Islet precursor cell (in vitro differentiated cells): ENCODE results near the gene RAB1B.
"Not testable (repeated sequence)": the region's sequence is repeated elsewhere in the genome, so short reads cannot be mapped to it uniquely, and the experiment has no call there.

ENCODE experiments used
- DNase-seq: peaks from one replicate; pipeline ENCODE4 v3.0.0-alpha.2; 2018

RAB1B gene

DNA sequence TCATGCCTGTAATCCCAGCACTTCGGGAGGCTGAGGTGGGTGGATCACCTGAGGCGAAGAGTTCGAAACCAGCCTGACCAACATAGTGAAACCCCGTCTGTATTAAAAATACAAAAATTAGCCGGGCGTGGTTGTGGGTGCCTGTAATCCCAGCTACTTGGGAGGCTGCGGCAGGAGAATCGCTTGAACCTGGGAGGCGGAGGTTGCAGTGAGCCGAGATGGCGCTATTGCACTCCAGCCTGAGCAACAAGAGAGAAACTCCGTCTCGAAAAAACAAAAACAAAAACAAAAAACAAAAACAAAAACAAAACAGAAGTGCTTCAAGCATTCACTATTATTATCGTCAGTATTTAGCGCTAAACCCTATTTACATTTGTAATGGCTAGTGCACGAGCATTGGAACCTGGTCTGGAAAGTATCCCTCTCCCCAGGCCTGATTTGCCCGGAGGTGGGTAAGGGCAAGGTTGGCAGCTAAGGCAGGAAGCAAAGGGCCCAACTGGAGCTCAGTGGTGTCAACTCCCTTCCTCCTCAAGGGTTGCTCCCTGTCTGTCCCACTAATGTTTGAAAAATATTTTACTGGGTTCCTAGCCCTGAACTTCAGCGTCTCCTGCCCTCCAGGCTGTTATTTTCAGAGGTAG lies 42.5 kb downstream of the RAB1B start:
- DNase-seq: not testable (repeated sequence)

DNA sequence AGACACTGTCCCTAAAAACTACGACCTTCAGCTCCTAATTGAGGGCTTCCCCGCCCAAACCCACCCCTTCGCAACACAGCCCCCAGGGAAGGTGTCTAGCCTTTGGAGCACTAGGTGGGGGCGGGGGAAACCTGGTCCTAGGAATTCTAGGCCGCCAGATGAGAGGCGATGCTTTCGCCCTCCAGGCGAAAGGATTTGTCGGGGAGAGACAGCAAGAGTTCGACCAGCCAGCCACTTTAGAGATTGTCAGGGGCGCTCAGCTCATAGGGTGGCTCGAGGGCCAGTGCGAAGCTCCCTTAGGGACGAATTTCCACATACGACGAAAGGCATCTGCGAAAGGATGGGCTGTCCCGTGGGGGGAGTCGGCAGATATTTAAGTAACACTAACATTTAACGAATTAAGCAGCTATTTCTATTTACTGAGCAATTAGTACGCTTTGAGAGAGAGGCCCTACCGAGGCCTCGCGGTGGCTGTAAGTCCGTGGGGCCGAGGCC lies 43.1 kb downstream of the RAB1B start:
- peak; percentile 87 for DNase-seq

DNA sequence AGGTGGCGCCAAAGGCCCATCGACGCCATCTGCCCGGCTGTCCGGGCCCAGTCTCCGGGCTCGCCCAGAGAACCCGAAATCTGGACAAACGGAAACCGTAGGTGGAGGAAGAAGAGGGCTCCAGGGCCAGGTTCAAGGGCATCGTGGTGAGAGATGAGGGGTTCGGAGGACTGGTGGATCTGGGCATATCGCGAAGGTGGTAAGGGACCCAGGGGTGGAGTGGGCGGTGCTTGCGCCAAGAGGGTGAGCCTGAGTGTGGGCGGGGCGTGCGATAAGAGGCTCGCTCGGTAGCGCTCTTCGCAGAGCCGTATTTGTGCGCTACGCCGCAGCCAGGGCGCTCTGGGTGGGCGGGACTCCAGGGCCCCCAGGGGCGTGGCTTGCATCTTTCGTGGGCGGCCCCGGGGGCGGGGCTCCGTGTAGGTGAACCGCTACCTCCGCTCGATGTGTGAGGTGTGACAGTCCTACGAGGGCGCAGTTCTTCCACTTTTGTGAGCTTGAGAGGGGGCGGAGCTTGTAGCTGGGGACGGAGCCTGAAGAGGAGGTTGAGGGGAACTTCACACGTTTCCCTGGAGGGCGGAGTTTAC lies 43.6 kb downstream of the RAB1B start:
- DNase-seq: peak; percentile 95

DNA sequence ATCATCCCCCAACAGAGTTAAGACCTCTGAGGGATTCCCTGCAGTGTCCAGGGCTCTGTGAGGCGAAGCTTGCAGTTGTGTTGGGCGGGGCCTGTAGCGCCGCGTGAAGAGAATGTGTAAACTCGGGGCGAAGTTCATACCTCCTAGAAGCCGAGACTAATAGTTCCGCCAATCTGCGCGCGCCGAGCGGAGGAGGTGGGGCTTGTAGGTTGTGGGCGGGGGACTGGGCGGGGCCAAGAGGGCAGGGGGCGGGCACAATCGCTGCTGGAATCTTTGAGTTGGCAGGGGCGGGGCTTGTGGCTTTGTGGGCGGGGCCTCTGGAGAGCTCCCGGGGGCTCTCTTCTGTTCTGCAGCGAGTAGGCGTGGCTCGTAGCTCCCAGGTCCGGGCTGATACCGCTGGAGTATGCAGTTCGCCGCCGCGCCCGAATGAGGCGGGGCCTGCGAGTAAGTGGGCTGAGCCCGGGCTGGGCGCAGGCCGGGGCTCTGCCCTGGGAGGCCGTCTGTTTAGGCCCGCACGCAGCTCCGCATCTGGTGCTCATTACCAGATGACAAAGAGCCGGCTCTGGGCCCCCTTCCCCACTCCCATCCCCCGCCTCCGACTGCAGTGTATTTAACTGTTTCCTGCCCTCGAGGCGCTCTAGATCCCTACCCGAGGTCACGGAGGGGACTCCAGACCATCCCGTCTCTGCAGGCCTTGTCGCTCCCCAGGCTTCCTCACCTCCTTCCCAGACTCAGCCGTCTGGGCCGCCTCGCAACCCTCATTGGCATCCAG lies 44.3 kb downstream of the RAB1B start:
- peak; percentile 100 for DNase-seq

DNA sequence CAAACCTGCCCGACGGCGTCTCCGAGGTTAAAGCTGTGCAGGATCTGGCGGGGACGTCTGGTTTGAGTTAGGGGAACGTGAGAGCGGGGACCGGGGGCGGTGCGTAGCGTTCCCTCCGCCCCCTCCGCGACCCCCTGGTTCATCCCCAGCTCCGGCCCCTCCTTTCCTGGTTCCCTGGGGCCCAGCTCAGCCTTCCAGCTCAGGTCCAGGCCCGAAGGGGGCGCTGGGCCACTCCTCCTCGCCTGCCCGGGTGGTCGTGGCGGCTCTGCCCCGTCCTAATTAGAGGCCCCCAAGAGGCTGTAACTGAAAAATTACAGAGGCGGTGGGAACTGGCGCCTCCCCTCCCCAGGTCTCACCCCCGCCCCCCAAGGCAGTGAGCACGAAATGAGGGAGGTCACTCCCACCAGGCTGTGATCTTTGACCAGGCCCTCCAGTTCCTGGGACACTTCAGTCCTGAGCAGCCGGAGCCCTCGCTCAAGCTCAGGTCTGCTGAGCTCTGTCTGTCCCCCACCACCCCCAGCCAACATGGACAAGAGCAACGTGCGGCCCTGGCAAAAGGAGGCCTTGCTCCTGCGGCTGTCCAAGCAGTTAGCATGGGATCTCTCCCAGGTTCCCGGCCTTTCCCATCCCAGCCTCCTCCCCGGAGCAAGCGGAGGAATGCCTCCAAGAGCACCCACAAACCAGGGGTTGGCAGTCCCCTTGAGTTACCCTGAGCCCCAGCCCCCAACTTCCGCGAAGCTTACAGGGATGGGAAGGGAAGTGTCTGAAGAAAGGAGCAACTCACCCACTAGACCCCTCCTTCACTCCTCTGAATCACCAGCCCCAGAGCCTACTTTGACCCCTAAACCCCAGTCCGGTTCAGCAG lies 45.1 kb downstream of the RAB1B start:
- peak; percentile 71 for DNase-seq

DNA sequence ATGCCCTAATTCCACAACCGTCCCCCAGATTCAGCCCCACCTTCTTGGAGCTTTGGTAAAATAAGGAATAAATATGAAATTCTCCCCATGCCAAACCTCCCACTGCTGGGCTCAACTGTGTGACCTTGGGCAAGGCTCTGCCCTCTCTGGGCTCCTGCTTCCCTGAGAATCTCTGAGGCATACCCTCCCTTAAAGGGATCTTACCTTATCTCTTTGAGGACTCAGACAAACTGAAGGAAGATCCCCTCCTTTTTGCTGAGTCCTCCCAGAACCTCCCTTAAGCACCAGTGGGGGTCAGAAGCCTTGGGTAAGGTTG lies 45.7 kb downstream of the RAB1B start:
- DNase-seq: no peak

DNA sequence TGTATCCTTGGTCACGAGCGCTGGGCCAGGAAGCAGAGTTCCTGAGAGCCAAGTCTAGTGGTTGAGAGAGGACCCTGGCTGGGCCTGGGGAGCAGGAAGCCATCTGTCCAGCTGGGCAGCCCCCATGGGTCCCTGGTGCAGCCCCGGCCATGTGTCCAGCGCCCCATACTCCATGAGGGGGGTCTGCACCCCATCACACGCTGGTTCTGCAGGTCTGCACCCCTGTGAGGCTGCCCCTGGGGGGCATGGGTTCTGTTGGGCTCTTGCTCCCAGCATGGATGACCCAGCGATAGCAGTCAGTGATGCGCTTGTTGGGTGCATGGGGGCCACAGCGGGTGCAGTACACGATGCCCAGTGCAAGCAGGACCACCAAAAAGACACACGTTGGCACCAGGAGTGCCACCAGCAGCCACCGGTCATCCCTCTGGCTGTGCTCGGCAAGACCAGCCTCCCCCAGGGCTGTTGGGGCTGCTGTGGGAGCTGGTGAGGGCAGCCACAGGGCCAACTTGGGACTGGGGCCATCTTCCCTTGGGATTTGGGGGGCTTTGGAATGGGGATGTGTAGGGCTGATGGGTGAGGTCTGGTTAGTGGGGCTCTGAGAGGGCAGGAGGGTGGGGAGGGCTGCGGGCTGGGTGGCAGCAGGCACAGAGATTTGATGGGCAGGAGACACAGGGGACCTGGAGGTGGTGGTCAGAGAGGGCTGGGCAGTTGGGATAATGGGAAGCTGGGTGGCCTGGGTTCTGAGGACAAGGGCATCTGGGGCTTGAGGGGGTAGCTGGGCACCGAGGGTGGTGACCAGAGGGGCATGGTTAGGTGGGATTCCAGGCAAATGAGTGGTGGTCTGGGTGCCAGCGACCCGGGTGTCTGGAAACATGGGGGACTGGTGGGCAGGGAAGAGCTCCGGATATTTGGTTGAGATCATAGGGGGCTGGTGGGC lies 46.4 kb downstream of the RAB1B start:
- no peak for DNase-seq

DNA sequence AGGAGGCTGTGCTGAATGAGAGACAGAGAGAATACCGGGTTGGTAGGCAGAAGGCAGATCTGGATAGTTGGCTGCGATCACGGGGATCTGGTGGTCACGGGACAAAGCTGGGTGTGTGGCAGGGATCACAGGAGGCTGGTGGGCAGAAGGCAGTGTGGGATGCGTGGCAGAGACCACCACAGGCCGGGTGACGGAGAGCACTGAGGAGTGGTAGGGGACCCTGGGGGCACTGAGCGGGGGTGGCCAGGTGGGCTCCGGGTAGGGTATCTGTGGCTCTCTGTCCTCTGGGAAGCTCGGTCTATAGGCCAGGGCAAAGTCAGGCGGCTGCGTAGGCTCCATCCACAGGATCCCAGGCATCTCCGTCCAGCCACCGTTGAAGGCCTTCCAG lies 47.1 kb downstream of the RAB1B start:
- DNase-seq: no peak

DNA sequence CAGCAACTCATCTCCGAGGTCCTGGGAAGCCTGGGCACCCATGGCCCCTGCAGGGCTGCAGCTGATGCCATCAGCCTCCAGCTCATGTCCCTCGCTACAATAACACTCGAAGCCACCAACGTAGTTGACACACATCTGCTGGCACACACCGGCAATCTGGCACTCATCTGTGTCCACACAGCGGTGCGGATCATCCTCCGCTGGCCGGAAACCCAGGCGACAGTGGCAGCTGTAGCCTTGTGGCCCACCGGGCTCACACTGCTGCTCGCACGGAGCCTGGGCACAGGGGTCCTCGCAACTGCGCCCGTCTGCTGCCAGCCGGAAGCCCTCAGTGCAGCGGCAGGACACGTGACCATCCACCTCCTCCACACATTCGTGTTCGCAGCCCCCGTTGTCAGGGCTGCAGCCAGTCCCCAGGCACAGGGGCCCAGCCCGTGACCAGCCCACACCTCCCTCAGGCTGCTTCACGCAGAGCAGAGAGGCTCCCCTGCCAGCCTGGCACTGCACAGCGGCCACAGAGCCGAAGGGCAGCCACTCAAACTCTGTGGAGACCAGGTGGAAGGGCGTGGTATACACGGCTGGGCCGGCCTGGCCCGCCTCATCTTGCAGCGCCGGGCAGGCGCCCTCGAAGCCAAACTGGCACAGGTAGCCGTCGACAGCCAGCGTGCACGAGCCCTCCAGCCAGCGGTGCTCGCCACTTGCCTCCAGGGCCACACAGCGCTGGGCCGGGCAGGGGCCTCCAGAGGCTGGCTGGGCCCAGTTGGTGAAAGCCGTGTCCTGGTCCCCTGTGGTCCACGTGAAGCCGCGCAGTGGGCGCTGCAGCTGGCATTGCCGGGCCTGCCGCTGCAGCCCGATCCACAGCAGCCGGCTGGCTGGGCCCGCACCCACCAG lies 47.7 kb downstream of the RAB1B start:
- no peak for DNase-seq

DNA sequence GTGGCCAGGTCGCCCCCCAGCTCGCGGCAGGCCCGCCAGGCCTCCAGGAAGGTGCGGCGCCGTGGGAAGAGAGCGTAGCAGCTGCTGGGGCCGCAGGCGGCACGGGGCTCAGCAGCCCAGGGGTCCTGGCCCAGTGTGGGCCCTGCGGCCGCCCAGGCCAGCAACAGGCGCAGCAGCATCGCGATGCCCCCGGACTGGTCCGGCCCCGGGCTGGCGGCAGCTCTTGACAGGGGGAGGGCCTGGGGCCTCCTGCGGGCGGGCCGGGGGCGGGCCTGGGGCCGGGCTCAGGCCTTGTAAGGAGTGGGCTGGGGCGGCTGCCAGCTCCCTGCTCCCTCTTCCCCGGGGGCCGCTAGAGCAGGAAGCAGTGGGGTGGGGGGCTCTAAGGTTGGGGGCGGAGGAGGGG lies 48.4 kb downstream of the RAB1B start, which contains the start of gene CD248:
TSS of gene CD248 (minus strand) at position 196 of the 403 bp plus-strand sequence. CDS start at position 179, 17 bp downstream.
- peak; percentile 88 for DNase-seq

DNA sequence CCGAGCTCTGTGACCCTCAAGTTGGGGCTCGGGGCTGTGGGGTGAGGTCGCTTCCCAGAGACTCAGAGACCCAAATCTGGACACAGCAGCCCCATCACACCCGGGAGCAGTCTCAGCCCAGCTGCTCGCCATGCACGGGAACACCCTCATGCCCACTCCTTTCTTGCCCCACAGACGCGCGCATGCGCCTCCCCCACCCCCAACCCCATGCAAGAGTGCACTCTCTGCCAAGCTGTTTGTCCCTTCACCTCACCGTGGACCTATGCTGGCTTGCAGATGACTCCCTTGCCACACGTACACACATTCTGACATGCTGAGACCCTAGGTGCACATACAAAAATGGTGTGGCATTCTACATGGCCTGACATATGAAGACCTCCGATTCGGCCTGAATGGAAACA lies 48.9 kb downstream of the RAB1B start:
- no peak for DNase-seq

DNA sequence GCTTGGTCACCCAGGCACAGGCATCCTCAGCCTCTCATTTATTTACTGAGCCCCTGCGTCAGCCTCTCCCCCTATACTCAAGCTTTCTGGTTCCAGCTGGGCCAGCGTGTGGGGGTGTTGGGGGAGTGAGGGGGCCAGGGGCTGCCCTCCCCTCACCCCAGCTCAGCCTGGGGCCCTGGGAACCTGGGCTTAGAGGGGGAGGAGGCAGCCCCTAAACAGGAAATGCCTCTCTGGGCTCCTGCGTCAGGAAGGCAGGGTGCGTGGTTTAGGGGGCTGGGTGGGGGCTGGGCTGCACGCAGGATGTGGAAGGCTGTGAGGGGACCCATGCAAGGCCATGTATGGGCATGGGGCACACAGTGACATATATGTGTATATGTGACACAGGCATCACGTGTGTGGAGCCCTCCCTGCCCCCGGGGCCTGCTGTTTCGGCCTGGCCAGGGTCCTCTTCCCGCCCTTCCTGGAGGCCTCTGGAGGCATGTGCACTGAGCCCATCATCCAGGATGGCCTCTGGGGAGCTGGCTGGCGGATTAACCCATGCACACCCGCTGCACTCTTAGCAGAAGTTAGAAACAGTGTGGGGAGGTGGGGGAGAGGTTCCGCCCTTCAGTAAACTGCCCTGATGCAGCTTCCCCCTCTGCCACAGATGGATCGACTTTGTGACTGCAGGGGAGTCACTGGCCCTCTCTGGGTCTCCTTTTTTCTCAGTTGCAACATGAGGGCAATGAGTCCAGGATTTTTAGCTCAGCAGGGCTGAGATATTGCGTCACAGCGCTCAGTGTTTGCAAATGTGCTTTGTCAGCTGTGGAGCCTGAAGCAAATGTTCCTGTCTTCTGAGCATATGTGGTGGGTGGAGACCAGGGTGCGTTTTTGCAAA lies 49.5 kb downstream of the RAB1B start:
- DNase-seq: peak; percentile 71

DNA sequence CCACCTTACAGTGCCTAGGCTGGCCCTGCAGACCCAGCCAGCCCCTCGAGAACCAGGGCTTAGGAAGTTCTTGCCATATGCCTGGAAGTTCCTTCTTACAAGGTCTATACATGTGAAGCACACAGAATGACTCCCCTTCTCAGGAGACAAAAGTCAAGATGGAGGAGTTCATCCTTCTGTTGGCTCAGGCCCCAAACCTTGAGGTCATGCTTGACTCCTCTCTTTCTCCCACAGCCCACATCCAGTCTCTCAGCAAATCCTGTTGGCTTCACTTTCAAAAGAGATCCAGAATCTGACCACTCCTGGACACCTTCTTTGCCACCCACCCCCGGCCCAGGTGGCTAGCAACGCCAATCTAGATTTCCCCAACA lies 50.1 kb downstream of the RAB1B start:
- DNase-seq: no peak

DNA sequence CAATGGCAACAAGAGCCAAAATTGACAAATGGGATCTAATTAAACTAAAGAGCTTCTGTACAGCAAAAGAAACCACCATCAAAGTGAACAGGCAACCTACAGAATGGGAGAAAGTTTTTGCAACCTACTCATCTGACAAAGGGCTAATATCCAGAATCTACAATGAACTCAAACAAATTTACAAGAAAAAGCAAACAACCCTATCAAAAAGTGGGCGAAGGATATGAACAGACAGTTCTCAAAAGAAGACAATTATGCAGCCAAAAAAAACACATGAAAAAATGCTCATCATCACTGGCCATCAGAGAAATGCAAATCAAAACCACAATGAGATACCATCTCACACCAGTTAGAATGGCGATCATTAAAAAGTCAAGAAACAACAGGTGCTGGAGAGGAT lies 51.9 kb downstream of the RAB1B start:
- not testable (repeated sequence) for DNase-seq

DNA sequence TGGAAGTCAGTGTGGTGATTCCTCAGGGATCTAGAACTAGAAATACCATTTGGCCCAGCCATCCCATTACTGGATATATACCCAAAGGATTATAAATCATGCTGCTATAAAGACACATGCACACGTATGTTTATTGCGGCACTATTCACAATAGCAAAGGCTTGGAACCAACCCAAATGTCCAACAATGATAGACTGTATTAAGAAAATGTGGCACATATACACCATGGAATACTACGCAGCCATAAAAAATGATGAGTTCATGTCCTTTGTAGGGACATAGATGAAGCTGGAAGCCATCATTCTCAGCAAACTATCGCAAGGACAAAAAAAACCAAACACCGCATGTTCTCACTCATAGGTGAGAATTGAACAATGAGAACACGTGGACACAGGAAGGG lies 52.3 kb downstream of the RAB1B start:
- DNase-seq: not testable (repeated sequence)

DNA sequence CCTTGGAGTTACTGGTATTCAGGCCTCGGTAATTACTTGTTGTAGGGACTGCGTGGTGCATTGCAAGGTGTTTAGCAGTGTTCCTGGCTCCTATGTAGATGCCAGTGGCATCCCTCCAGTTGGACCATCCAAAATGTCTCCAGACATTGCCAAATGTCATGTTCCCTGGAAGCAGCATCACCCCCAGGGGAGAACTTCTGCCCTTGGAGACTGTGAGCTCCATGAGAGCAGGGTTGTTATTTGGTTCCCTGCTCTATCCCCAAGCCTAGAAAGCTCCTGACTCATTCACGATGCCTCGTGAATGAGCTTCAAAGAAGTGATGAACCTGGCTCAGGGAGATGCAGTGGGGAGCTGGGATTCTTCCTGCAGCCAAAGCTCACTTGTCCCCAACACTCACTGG lies 53.2 kb downstream of the RAB1B start:
- no peak for DNase-seq

DNA sequence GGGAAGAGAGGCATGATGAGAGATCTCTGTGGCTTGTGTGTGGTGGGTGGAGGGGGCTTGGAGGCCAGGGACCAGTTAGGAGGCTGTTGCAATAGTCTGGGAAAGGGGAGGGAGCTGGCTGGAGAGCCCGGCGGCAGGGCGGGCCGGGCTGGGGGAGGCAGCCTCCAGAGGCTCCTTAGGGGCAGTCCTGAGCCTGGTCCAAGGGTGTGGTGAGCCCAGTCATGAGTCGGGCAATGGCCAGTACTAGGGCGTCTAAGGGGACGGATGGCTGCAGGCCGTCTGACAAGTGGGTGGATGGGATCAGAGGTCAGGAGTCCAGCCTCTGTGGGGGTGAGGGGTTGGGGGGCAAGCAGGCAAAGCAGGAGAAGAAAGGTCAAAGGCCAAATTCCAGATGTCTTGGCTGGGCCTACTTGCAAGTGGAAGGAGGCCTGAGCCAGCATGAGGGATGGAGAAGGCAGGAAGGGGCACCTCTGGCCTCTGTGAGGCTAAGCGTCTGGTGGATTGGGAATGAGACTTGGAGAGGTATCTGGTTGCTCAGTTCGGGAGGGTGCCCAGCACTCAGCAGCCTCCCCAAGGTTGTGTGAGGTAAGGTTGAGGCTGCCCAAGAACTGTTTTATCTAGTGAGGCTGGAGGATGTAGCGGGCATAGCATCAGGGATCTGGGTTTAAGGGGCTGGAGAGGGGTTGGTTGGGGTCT lies 54.4 kb downstream of the RAB1B start:
- peak; percentile 21 for DNase-seq

DNA sequence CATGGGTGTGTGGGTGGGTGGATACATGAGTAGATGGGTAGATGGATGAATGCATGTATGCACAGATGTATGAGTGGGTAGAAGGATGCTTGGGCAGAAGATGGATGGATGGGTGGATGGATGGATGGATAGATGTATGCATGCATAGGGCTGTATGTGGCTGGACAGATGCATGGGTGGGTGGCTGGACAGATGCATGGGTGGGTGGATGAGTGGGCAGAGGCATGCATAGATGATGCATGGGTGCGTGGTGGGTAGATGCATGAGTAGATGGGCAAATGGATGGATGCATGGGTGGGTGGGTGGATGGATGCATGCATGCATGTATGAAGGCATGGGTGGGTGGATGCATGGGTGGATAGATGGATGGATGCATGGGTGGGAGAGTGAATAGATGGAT lies 55.2 kb downstream of the RAB1B start:
- peak; percentile 28 for DNase-seq

DNA sequence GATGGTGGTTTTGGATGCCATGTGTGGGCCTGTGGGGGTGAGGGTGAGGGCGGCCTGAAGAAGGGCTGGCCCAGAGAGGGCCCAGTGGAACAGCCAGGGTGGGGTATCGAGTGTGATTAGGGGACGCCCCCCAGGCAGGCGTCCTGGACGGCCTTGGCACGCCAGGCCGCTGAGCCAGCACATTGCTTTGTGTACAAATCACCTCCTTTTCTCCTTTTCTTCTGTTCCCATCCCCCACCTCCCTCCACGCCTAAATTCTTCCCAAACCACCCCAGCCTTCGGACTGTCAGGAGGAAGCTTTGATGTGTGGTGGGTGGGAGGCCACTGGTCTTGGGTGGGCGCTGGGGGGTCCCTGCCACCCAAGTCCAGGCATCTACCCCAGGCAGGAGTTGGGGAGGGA lies 56.2 kb downstream of the RAB1B start:
- peak; percentile 72 for DNase-seq
